Ishikawa (cell line): ENCODE results near the gene PPP1R37.

Source experiments
- CEBPB ChIP-seq: IDR thresholded peaks from 2 replicates; pipeline ENCODE4 v1.6.1; 2012
- CREB1 ChIP-seq: IDR thresholded peaks from 2 replicates; pipeline ENCODE4 v1.6.1; 2012; ENCODE audit warnings: low read depth
- EGR1 ChIP-seq: IDR thresholded peaks from 2 replicates; pipeline ENCODE4 v1.6.1; 2012
- EP300 ChIP-seq: IDR thresholded peaks from 2 replicates; pipeline ENCODE4 v1.6.1; 2012; ENCODE audit warnings: borderline replicate concordance
- FOXM1 ChIP-seq: IDR thresholded peaks from 2 replicates; pipeline ENCODE4 v1.6.1; 2012; ENCODE audit warnings: low read depth, borderline replicate concordance
- NFIC ChIP-seq: IDR thresholded peaks from 2 replicates; pipeline ENCODE4 v1.6.1; 2012
- RAD21 ChIP-seq: IDR thresholded peaks from 2 replicates; pipeline ENCODE4 v1.6.1; 2012; ENCODE audit warnings: low read depth
- REST ChIP-seq: IDR thresholded peaks from 2 replicates; pipeline ENCODE4 v1.6.1; 2012; ENCODE audit warnings: low read depth, mild to moderate bottlenecking
- TAF1 ChIP-seq: IDR thresholded peaks from 2 replicates; pipeline ENCODE4 v1.6.1; 2012; ENCODE audit warnings: low read depth, mild to moderate bottlenecking
- TCF12 ChIP-seq: IDR thresholded peaks from 2 replicates; pipeline ENCODE4 v1.6.1; 2012; ENCODE audit warnings: low read depth
- TEAD4 ChIP-seq: IDR thresholded peaks from 2 replicates; pipeline ENCODE4 v1.6.1; 2012
- YY1 ChIP-seq: IDR thresholded peaks from 2 replicates; pipeline ENCODE4 v1.6.1; 2012; ENCODE audit warnings: low read depth
- ZBTB7A ChIP-seq: IDR thresholded peaks from 2 replicates; pipeline ENCODE4 v1.6.1; 2012; ENCODE audit warnings: low read depth
- TF ChIP-seq, protein P1 (sequence below): IDR thresholded peaks from 2 replicates; pipeline ENCODE4 v1.6.1; 2012
- TF ChIP-seq, protein P2 (sequence below): IDR thresholded peaks from 2 replicates; pipeline ENCODE4 v1.6.1; 2012

PPP1R37 gene

GRCh38 chr19:45092747-45093678 lies at the start of gene PPP1R37:
Gene PPP1R37 (plus strand): TSS chr19:45093179. CDS start chr19:45093326, 147 bp downstream.
- TF ChIP-seq RAD21 (peak; percentile 6; the same call in 1 of the 2 replicates), EP300 (peak; percentile 87), REST (no peak), CREB1 (peak; percentile 45; the same call in 1 of the 2 replicates), ZBTB7A (peak; percentile 64; the same call in 1 of the 2 replicates), CEBPB (no peak), EGR1 (peak; percentile 62), NFIC (peak; percentile 48; the same call in 1 of the 2 replicates), TAF1 (peak; percentile 75), FOXM1 (peak; percentile 69; the same call in 1 of the 2 replicates), TEAD4 (peak; percentile 54; the same call in 1 of the 2 replicates), TCF12 (peak; percentile 63; the same call in 1 of the 2 replicates), YY1 (peak; percentile 75)
- TF ChIP-seq, protein P1, sequence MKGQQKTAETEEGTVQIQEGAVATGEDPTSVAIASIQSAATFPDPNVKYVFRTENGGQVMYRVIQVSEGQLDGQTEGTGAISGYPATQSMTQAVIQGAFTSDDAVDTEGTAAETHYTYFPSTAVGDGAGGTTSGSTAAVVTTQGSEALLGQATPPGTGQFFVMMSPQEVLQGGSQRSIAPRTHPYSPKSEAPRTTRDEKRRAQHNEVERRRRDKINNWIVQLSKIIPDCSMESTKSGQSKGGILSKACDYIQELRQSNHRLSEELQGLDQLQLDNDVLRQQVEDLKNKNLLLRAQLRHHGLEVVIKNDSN: no peak
- TF ChIP-seq, protein P2, sequence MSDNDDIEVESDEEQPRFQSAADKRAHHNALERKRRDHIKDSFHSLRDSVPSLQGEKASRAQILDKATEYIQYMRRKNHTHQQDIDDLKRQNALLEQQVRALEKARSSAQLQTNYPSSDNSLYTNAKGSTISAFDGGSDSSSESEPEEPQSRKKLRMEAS: peak; percentile 90

- TF ChIP-seq NFIC: no peak
- no peak for TF ChIP-seq YY1
- TF ChIP-seq REST: no peak
- TF ChIP-seq CREB1: no peak
- TF ChIP-seq ZBTB7A: no peak
- TF ChIP-seq TAF1: no peak
- no peak for TF ChIP-seq EP300
- TF ChIP-seq, protein P1: no peak
- no peak for TF ChIP-seq FOXM1
- TF ChIP-seq CEBPB: no peak
- TF ChIP-seq, protein P2: no peak
- no peak for TF ChIP-seq TEAD4
- no peak for TF ChIP-seq RAD21
- no peak for TF ChIP-seq TCF12
- TF ChIP-seq EGR1: no peak
Measured at GRCh38 chr19:45045671-45046353, 47.2 kb upstream of the PPP1R37 start.

DNA sequence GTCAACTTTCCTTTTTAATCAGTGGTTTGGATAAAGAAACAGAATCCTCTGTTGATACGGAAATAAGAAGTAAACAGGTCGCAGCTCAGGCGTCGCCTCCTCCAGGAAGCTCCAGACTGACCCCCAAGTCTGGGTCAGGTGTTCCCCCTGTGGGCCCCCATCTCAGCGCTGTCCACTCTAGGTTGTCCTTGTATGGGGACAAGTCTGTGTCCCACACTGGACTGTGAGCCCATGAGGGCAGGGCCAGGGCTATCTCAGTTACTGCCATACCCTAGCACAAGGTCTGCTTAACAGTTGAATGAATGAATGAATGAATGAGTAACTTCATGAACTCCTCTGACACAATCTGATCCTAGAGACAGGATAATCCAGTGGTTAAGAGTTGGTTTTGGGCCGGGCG lies 46.6 kb upstream of the PPP1R37 start:
- TF ChIP-seq TAF1 (no peak), RAD21 (no peak)
- TF ChIP-seq, protein P1: no peak
- TF ChIP-seq, protein P2: no peak

DNA sequence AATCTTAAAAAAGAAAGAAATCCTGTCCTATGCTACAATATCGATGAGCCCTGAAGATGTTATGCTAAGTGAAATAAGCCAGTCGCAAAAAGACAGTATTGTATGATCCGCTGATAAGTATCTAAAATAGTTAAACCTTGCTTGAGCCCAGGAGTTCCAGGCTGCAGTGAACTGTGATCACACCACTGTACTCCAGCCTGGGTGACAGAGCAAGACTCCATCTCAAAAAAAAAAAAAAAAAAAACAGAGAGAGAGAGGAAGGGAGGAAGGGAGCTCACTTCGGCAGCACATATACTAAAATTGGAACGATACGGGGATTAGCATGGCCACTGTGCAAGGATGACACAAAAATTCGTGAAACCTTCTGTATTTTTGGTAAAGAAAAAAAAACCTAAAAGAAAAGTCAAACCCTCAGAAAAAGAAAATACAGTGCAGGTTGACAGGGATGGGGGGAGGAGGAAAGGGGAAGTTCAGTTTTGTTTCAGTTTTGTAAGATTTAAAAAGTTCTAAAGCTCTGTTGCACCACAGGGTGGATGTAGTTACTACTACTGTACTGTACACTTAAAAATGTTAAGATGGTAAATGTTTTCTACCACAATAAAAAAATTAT lies 45.7 kb upstream of the PPP1R37 start:
- TF ChIP-seq TCF12: no peak
- TF ChIP-seq REST: no peak
- TF ChIP-seq, protein P2: no peak
- no peak for TF ChIP-seq FOXM1
- no peak for TF ChIP-seq NFIC
- TF ChIP-seq EGR1: no peak
- TF ChIP-seq RAD21: no peak
- TF ChIP-seq TEAD4: no peak
